ENCODE measurements around the gene RFX1. TPM values are rescaled to one million over a fixed set of nuclear protein-coding genes. Genes with fewer than 3 reads are reported as not detected.

Gene RFX1
- total and polyA plus RNA-seq, 9 of the 15 experiments (the other 6 are each of a cell fraction or from before 2014, with no cell fraction given) = 0.14 to 19.3 (median 1.2) TPM

DNA sequence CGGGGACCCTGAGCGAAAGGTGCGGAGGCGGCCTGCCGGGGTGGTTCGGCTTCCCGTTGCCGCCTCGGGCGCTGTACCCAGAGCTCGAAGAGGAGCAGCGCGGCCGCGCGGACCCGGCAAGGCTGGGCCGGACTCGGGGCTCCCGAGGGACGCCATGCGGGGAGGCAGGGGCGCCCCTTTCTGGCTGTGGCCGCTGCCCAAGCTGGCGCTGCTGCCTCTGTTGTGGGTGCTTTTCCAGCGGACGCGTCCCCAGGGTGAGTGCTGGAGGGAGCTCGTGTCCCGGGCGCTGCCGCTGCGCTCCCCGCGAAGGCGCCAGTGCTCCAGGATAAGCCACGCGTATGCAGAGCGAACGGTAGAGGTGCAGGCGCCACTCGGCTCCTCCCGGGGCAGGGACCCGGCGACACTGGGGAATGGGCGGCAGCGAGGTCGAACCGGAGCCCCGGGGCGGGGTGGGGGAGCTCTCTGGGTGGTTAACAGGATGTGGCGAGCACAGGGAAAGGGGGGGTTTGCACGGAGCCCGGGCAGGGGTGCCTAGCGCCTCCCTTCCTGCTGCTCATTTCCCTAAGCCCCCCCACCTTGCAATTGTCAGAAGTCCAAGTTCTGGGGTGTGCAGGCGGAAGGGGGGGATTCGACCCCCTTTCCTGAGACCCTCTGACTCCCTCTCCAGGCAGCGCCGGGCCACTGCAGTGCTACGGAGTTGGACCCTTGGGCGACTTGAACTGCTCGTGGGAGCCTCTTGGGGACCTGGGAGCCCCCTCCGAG lies 25.8 kb upstream of the RFX1 start, which contains the start of gene IL27RA (continued):
- TF ChIP-seq ZNF592 (IDR thresholded peaks at IDR 0.05) (peak; percentile 77; the same call in 1 of the 2 replicates), BDP1 (IDR thresholded peaks at IDR 0.05; ENCODE audit: insufficient read depth, insufficient read length) (no peak), ILK (tag; IDR thresholded peaks at IDR 0.05; ENCODE audit: borderline replicate concordance, low read depth) (no peak), U2AF1 (optimal IDR thresholded peaks at IDR 0.05; ENCODE audit: low read depth, low read length) (peak; percentile 60), SETDB1 (IDR thresholded peaks at IDR 0.05; ENCODE audit: low read length) (no peak), ETS1 (conservative IDR thresholded peaks at IDR 0.05; ENCODE audit: control insufficient read depth, low read depth, low read length) (0 out of 2 replicates have a peak, but pooled peaks have one; percentile 8), ZFX (CRISPR knock-in tag; IDR thresholded peaks at IDR 0.05) (peak; percentile 90), ESRRB (CRISPR knock-in tag; IDR thresholded peaks at IDR 0.05; ENCODE audit: borderline replicate concordance) (no peak), POLR2A (conservative IDR thresholded peaks at IDR 0.05) (peak; percentile 78), ZNF639 (CRISPR knock-in tag; conservative IDR thresholded peaks at IDR 0.05 in 1 of 2, IDR thresholded peaks at IDR 0.05 in 1 of 2) (no peak), CCNT2 (IDR thresholded peaks at IDR 0.05; ENCODE audit: borderline replicate concordance, extremely low read depth, insufficient read length, low read depth, low read length) (no peak), EWSR1 (IDR thresholded peaks at IDR 0.05; ENCODE audit: borderline replicate concordance, low read depth, partially characterized antibody) (no peak), TAF9B (IDR thresholded peaks at IDR 0.05; ENCODE audit: partially characterized antibody) (no peak), PCBP1 (IDR thresholded peaks at IDR 0.05; ENCODE audit: low read depth, low read length, poor library complexity, severe bottlenecking) (peak; percentile 58), BCOR (IDR thresholded peaks at IDR 0.05) (peak; percentile 34; the same call in 1 of the 2 replicates), TEAD4 (IDR thresholded peaks at IDR 0.05; ENCODE audit: low read length) (no peak), TEAD4 (CRISPR knock-in tag; IDR thresholded peaks at IDR 0.05; ENCODE audit: borderline replicate concordance) (no peak), FIP1L1 (IDR thresholded peaks at IDR 0.05; ENCODE audit: low read depth, low read length, poor library complexity, severe bottlenecking) (no peak)
- TF ChIP-seq, protein P1, sequence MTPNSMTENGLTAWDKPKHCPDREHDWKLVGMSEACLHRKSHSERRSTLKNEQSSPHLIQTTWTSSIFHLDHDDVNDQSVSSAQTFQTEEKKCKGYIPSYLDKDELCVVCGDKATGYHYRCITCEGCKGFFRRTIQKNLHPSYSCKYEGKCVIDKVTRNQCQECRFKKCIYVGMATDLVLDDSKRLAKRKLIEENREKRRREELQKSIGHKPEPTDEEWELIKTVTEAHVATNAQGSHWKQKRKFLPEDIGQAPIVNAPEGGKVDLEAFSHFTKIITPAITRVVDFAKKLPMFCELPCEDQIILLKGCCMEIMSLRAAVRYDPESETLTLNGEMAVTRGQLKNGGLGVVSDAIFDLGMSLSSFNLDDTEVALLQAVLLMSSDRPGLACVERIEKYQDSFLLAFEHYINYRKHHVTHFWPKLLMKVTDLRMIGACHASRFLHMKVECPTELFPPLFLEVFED (CRISPR knock-in tag; conservative IDR thresholded peaks at IDR 0.05) = no peak
